ENCODE measurements around the gene NR2E1.

The NR2E1 gene

GRCh38 chr6:108165714-108166663 lies at the start of gene NR2E1:
NR2E1 (plus strand) TSS chr6:108166022; CDS start chr6:108166766, 744 bp downstream.
- DNase-seq (ENCODE audit: low spot score), result no peak

- DNase-seq (ENCODE audit: low spot score), result no peak
Observed at GRCh38 chr6:108116546-108117426, 49.0 kb upstream of the NR2E1 start.

DNA sequence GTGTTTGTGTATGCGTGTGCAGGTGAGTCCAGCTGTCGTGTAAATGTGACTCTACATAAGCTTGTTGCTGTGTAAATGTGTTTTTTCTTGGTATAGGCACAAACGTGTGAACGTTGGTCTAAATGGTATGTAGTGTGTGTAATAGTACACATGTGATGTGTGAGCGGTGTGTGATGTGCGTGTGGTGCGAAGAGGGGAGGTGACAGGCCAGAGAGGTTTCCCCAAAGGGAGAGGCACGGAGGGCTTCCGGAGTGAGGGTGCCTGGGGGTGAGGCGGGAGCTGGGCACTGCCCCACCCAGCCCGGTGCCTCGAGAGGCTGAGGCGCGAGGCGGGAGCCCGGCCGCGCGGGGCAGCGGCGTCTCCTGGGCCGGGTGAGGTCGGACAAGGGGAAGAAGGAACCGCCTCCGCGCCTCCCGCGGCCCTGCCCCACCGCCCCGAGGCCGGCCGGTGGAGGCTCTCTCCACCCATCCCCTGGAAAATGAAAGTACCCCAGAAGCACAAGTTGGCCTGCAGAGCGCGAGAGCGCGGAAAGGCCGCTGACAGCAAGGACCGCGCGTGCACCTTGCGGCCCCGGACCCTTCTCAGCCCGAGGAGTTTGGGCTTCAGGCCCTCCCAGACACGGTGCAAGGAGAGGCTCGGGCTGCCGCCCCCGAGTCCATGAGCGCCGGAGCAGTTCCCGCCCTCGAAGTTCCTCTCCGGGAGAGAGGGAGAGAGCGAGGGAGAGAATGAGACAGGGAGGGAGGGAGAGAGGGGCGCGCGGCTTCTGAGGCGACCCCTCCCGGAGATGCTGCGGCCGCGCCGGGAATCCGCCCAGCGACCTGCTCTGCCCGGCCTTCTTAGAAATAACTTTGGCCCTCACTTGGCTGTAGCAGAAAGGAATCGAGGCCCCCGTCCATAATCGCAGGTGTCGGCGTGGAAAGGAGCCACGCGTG lies 48.1 kb upstream of the NR2E1 start:
- DNase-seq (ENCODE audit: low spot score), result peak; percentile 70

DNA sequence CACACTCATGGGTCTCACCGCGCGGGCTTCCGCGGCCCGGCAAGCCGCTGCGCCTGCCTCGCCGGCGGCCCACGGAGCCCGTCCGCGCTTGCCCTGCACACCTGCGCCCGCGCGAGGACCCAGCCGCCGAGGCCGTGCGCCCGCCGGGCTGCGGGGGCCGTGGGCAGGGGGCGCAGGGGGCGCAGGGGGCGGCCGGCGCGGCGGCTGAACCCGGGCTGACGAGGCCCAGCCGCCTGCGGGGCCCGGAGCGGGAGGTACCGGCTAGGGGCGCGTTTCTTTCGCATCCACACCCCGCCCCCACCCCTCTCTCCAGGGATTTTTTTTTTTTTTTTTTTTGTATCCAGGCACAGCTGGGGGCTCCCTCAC lies 47.5 kb upstream of the NR2E1 start:
- DNase-seq (ENCODE audit: low spot score), result no peak

DNA sequence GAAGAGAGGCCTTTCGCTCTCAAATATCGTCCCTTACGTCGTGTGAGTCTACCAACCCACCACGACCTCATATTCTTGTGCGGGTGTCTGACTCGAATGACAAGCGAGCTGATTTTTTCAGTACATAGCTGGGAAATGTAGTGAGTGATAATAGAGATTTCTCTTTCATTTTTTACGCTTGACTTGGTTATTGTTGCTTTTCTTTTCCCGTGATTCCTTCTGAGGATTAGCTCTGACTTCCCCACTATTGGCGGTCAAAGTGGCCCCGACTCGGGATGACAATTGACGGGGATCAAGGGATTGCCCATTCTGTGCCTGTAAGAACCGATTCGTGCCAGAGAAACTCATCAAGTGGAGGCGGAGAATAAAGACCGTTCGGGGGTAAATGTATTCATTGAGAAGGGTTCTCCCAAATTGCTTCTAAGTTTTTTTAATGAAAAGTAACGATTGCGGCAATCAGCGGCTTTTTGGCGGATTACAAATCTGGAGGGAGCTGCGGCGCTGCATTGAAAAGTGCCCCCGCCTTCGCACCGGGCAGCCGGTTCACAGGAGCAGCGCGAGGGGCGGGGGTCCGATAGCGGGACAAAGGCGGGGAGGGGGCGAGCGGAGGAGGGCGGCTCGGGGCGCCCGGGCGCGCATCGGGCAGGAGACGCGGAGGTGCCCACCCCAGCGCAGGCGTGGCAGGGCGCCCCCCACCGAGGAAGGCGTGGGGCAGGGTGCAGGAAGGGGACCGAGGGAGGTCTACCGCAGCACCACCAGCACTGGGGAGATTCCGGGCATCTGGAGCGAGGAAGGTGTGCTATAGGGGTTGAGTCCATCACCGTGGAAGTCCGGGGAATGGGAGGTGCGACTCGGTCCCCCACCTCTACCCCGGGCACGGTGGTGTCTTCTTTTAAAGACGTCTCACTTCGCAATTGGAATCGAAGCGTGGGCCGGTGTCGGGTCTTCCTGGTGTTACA lies 46.7 kb upstream of the NR2E1 start:
- no peak for DNase-seq (ENCODE audit: low spot score)

DNA sequence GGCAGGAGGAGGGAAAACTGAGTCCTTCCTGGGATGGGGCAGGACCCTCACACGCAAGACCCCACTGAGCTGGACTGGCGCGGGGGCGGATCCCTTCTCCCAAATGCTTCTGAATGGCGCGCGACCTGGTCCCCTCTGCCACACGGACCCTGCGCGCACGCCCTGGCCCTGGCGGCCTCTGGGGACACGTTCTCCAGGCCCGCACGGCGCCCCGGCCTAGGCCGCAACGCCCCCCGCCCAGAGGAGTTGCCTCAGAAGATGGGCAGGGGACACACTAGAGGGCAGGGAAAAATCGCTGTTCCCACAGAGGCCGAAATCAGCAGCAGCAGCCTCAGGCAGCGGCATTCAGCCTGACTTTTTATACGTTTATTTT lies 46.1 kb upstream of the NR2E1 start:
- no peak for DNase-seq (ENCODE audit: low spot score)

- DNase-seq (ENCODE audit: low spot score), result no peak
Observed at GRCh38 chr6:108120311-108120710, 45.5 kb upstream of the NR2E1 start.

DNA sequence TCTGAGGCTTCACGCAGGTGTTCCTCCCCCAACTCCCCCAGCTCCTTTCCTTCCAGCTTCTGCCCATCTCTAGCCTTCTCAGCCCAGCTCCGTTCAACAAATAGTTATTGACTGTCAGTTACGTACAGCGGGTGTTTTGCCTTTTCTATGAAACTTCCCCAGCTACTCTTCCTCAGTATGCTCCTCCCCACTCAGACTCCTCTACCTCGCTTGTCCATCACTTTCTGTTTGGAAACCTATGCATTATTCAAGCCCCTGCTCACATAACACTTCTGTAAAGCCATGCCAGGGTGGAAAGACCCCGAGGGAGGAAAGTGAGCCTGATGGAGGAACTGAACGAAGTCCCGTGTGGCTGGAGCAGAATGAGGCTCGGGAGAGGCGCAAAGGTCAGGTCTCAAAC lies 44.2 kb upstream of the NR2E1 start:
- no peak for DNase-seq (ENCODE audit: low spot score)

DNA sequence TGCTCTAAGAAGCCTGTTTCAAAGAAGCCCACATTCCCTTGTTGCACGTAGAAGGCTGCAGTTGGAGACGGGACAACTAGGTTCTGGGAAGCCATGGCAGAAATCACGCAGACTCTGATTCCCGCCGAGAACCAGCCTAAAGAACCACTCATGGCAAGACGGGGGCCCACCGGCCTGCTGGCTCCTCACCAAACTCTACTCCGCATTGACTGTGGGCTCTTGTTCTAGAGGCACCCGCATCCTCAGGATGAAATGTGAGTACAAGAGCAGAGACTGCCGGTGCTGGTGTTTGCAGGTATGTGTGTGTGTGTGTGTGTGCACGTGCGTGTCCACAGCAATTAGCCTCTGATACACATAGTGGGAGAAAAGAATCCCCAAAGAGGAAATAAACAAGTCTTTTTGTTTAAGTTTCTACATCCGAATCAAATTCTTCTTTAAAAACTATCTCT lies 42.3 kb upstream of the NR2E1 start:
- no peak for DNase-seq (ENCODE audit: low spot score)

DNA sequence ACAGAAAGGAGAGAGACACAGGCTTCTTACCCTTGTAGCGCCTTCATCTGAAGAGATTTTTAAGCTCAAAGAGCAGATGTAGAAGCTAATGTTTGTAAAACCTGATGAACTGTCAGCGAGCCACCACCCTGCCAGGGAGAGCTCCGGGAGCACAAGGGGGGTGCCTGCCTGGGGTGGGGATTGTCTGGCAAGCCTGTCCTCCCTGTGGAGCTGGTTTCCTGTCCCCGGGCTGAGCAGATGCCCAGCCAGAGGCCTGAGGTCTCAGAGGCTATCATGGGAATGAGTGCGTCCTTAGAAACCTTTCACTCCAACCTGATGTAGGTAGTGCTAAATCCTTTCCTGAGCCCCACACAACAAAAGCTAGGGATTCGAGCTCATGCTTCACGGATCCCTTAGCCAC lies 41.9 kb upstream of the NR2E1 start:
- DNase-seq (ENCODE audit: low spot score), result no peak

- DNase-seq (ENCODE audit: low spot score), result no peak
Observed at GRCh38 chr6:108127056-108127455, 38.8 kb upstream of the NR2E1 start.

- no peak for DNase-seq (ENCODE audit: low spot score)
Observed at GRCh38 chr6:108127826-108128225, 38.0 kb upstream of the NR2E1 start.

GRCh38 chr6:108130262-108130661 lies 35.6 kb upstream of the NR2E1 start:
- DNase-seq (ENCODE audit: low spot score), result no peak

DNA sequence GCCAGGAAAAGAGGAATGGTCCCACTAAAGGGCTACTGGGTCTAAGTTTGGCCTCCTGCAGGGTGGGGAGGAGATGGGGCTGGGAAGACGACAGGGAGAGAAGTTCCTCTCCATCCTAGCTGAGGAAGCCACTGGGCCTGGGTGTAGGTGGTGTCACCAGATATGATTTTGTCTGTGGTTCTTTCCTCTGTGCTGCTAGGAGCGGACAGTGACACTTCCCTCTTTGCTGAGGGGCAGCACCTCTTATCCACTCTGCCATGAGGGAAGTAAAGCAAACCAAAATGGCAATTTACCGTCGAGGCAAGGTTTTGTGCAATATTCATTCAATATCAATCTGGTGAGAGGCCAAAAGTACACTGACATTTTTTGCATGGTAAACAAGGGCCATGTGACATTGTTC lies 33.0 kb upstream of the NR2E1 start:
- no peak for DNase-seq (ENCODE audit: low spot score)

- DNase-seq (ENCODE audit: low spot score), result peak; percentile 69
Observed at GRCh38 chr6:108133594-108134179, 32.1 kb upstream of the NR2E1 start.

- DNase-seq (ENCODE audit: low spot score), result no peak
Observed at GRCh38 chr6:108134213-108134970, 31.4 kb upstream of the NR2E1 start.

DNA sequence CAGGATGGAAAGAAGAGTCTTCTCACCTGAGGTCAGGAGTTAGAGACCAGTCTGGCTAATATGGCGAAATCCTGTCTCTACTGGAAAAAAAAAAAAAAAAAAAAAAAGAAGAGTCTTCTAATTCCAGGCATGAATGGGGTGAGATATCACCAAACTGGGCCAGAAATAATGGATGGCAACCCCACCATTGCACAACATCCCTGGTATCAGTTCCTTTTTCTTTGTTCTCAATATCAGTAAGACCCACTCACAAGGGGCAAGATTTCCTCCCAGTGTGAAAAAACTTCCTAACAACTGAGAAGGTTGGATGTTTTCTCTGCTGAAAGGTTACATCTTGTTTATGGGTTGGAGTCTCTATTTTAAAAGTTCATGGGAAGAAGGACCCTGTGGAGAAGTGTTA lies 23.6 kb upstream of the NR2E1 start:
- DNase-seq (ENCODE audit: low spot score), result no peak

DNA sequence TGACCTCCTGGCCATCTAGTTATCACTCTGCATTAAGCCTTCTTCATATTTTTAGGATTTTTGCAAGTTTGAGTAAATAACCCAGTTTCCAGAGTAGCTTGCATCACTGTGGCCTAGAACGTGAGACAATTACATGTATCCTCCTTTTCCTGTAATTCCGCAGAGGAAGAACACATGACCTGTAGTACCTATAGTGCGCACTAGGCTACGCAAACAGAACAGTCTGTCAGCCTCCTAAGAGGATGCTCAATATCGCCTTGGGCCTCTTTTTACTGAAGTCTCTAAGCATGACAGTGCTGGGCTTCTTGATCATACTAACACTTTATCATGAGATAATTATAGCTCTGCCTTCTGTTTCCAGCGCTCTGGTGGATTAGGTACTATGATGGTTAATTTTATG lies 20.2 kb upstream of the NR2E1 start:
- DNase-seq (ENCODE audit: low spot score), result no peak

- DNase-seq (ENCODE audit: low spot score), result no peak
Observed at GRCh38 chr6:108152446-108152845, 13.4 kb upstream of the NR2E1 start.

All from left forelimb (tissue), 1 donor.